ENCODE data around the gene TWF1.
A peak's percentile ranks its signal among the peaks of the same experiment; 100 is the strongest.
"Not testable (repeated sequence)": the region's sequence is repeated elsewhere in the genome, so short reads cannot be mapped to it uniquely, and the experiment has no call there.

The TWF1 gene

GRCh38 chr12:43807386-43807785 is 1.3 kb upstream of the TWF1 start:
- peak overlapping the region; percentile 80 for H3K27ac ChIP-seq
- DNase-seq (ENCODE audit: low read depth, low spot score) = no peak

- H3K27ac ChIP-seq = peak overlapping the region; percentile 80
- DNase-seq (ENCODE audit: low read depth, low spot score) = no peak
Measured at GRCh38 chr12:43806737-43807072, 588 bp upstream of the TWF1 start.

GRCh38 chr12:43805149-43805859 is 813 bp downstream of the TWF1 start:
- DNase-seq (ENCODE audit: low read depth, low spot score) = no peak
- H3K27ac ChIP-seq = peak overlapping the region; percentile 80

- no peak for DNase-seq (ENCODE audit: low read depth, low spot score)
- no peak overlapping the region for H3K27ac ChIP-seq
Measured at GRCh38 chr12:43797561-43798217, 8.4 kb downstream of the TWF1 start.

GRCh38 chr12:43795716-43796280 is 10.3 kb downstream of the TWF1 start:
- DNase-seq (ENCODE audit: low read depth, low spot score) = no peak
- no peak overlapping the region for H3K27ac ChIP-seq

- DNase-seq (ENCODE audit: low read depth, low spot score) = no peak
- H3K27ac ChIP-seq = peak overlapping the region; percentile 36
Measured at GRCh38 chr12:43789941-43790340, 16.2 kb downstream of the TWF1 start.

- DNase-seq (ENCODE audit: low read depth, low spot score) = no peak
- H3K27ac ChIP-seq = no peak overlapping the region
Measured at GRCh38 chr12:43786899-43787693, 19.0 kb downstream of the TWF1 start.

- no peak overlapping the region for H3K27ac ChIP-seq
- no peak for DNase-seq (ENCODE audit: low read depth, low spot score)
Measured at GRCh38 chr12:43776498-43776897, 29.6 kb downstream of the TWF1 start.

GRCh38 chr12:43766291-43766690 is 39.8 kb downstream of the TWF1 start:
- no peak overlapping the region for H3K27ac ChIP-seq
- DNase-seq (ENCODE audit: low read depth, low spot score) = no peak

- no peak for DNase-seq (ENCODE audit: low read depth, low spot score)
Measured at GRCh38 chr12:43764528-43764927, 41.6 kb downstream of the TWF1 start.

GRCh38 chr12:43763769-43764168 is 42.3 kb downstream of the TWF1 start:
- no peak overlapping the region for H3K27ac ChIP-seq
- no peak for DNase-seq (ENCODE audit: low read depth, low spot score)

More at GRCh38 chr12:43764528-43764927, 41.6 kb downstream of the TWF1 start:
- no peak overlapping the region for H3K27ac ChIP-seq

GRCh38 chr12:43762596-43762995 is 43.5 kb downstream of the TWF1 start:
- DNase-seq (ENCODE audit: low read depth, low spot score) = no peak
- H3K27ac ChIP-seq = peak overlapping the region; percentile 43

- DNase-seq (ENCODE audit: low read depth, low spot score) = no peak
- peak overlapping the region; percentile 43 for H3K27ac ChIP-seq
Measured at GRCh38 chr12:43761500-43761899, 44.6 kb downstream of the TWF1 start.

- no peak for DNase-seq (ENCODE audit: low read depth, low spot score)
- no peak overlapping the region for H3K27ac ChIP-seq
Measured at GRCh38 chr12:43760396-43760795, 45.7 kb downstream of the TWF1 start.

- DNase-seq (ENCODE audit: low read depth, low spot score) = peak; percentile 78
- peak within 1 kb of the TSS; percentile 91 for H3K27ac ChIP-seq
Measured at GRCh38 chr12:43758728-43759563, 47.2 kb downstream of the TWF1 start, which contains the start of the genes IRAK4 and PUS7L. IRAK4 (plus strand) TSS chr12:43758951; CDS start chr12:43768112, 9,161 bp downstream. PUS7L (minus strand) TSS chr12:43758790; CDS start chr12:43755245, 3,545 bp downstream.

- H3K27ac ChIP-seq = peak overlapping the region; percentile 91
- DNase-seq (ENCODE audit: low read depth, low spot score) = no peak
Measured at GRCh38 chr12:43758247-43758727, 47.8 kb downstream of the TWF1 start.

GRCh38 chr12:43754015-43754414 is 52.1 kb downstream of the TWF1 start:
- DNase-seq (ENCODE audit: low read depth, low spot score) = no peak
- H3K27ac ChIP-seq = no peak overlapping the region

GRCh38 chr12:43751360-43751759 is 54.8 kb downstream of the TWF1 start:
- not testable (repeated sequence) for DNase-seq (ENCODE audit: low read depth, low spot score); H3K27ac ChIP-seq

GRCh38 chr12:43750814-43751213 is 55.3 kb downstream of the TWF1 start:
- no peak for DNase-seq (ENCODE audit: low read depth, low spot score)
- H3K27ac ChIP-seq = no peak overlapping the region

GRCh38 chr12:43749016-43749415 is 57.1 kb downstream of the TWF1 start:
- DNase-seq (ENCODE audit: low read depth, low spot score) = no peak
- no peak overlapping the region for H3K27ac ChIP-seq

All from epithelial cell of prostate (primary cell).